GM12878 (cell line): ENCODE results near the gene TMEM272. TPM values are rescaled to one million over a fixed set of nuclear protein-coding genes. Genes with fewer than 3 reads are reported as not detected.

Source experiments
- ATAC-seq: fragments of 200-7000 bp; cut with Tn5 transposase; 3 replicates; pipeline ENCODE4 v1.9.1; 2020; ENCODE audit warnings: mild to moderate bottlenecking, moderate library complexity
- BruUV-seq: library from RNA; stranded (reverse); fragments of 400-500 nt; replicated peaks from 2 replicates; lab custom pipeline; 2021; lab: Mats Ljungman, UMichigan
- CTCF ChIA-PET: fragments of 300-600 bp; sonication (Branson Sonifier 250); formaldehyde crosslinking; extraction: SDS; loops from one replicate; lab custom pipeline; 2021; ENCODE audit warnings: inconsistent platforms; lab: Yijun Ruan, JAX
- POLR2A ChIA-PET: fragments of 350-600 bp; formaldehyde crosslinking; extraction: SDS; loops from one replicate; lab custom pipeline; 2021; ENCODE audit warnings: inconsistent platforms; lab: Charles Lee
- RAD21 ChIA-PET: fragments of 300-600 bp; sonication (Branson Sonifier 250); formaldehyde crosslinking; loops from one replicate; lab custom pipeline; 2023; ENCODE audit warnings: antibody characterized with exemption; ENCODE audit not compliant: unreplicated experiment; lab: Charles Lee
- SMC1A ChIA-PET: fragments of 300-600 bp; sonication (Branson Sonifier 250); formaldehyde crosslinking; loops from one replicate; lab custom pipeline; 2023; ENCODE audit not compliant: unreplicated experiment, uncharacterized antibody; lab: Charles Lee
- DNase-seq: peaks from one replicate; pipeline ENCODE4 v3.0.0-alpha.2; 2011; ENCODE audit warnings: low read depth, low spot score
- FAIRE-seq: peaks from 3 replicates; lab custom pipeline; 2011; peaks lifted over from hg19 to GRCh38; lab: Jason Lieb, UNC
- H2AFZ ChIP-seq: 2 replicates; pipeline ENCODE4 v1.6.0; 2011; ENCODE audit warnings: low read depth, low read length, control low read depth; ENCODE audit not compliant: control insufficient read depth
- H3K27ac ChIP-seq: 2 replicates; pipeline ENCODE4 v1.5.1; 2011; ENCODE audit warnings: control low read depth; ENCODE audit not compliant: control insufficient read depth, insufficient read depth
- H3K27me3 ChIP-seq, 2 experiments: replicated peaks in 1 of 2; 2 replicates each; pipeline versions ENCODE4 v1.6.0 to v1.6.1; 2011; ENCODE audit warnings: low read length in 1 of 2; ENCODE audit not compliant: control insufficient read depth in 2 of 2, insufficient read depth in 2 of 2
- H3K36me3 ChIP-seq, 2 experiments: 2 replicates each; pipeline ENCODE4 v1.5.1; 2011; ENCODE audit warnings: low read length in 1 of 2; ENCODE audit not compliant: control insufficient read depth in 2 of 2, insufficient read depth in 2 of 2
- H3K4me1 ChIP-seq: 2 replicates; pipeline ENCODE4 v1.6.1; 2011; ENCODE audit warnings: mild to moderate bottlenecking, low read length, moderate library complexity, mixed read lengths; ENCODE audit not compliant: control insufficient read depth, insufficient read depth
- H3K4me2 ChIP-seq: 2 replicates; pipeline ENCODE4 v1.6.0; 2011; ENCODE audit warnings: control low read depth; ENCODE audit not compliant: control insufficient read depth, insufficient read depth
- H3K4me3 ChIP-seq: fragments of 200-600 bp; sonication (generic); 2 replicates; pipeline ENCODE4 v1.5.1; 2016
- H3K79me2 ChIP-seq: 2 replicates; pipeline ENCODE4 v1.6.0; 2011; ENCODE audit warnings: low read length; ENCODE audit not compliant: control insufficient read depth, insufficient read depth
- H3K9ac ChIP-seq: 2 replicates; pipeline ENCODE4 v1.8.0; 2011; ENCODE audit warnings: low read length, control low read depth, mixed read lengths; ENCODE audit not compliant: control insufficient read depth, insufficient read depth
- H3K9me3 ChIP-seq: replicated peaks from 3 replicates; pipeline ENCODE4 v1.5.1; 2011; ENCODE audit warnings: mild to moderate bottlenecking, low read length; ENCODE audit not compliant: control insufficient read depth, insufficient read depth
- H4K20me1 ChIP-seq: 2 replicates; pipeline ENCODE4 v1.6.0; 2011; ENCODE audit not compliant: control insufficient read depth, insufficient read depth
- BACH1 ChIP-seq: fragments of 450-650 bp; IDR thresholded peaks from 2 replicates; pipeline ENCODE4 v1.6.1; 2017; ENCODE audit warnings: mild to moderate bottlenecking, borderline replicate concordance
- EGR1 ChIP-seq, 2 experiments: IDR thresholded peaks; 1 replicate in 1 of 2; 2 replicates in 1 of 2; pipeline ENCODE4 v1.6.1; 2011 to 2012; ENCODE audit warnings: low read depth in 2 of 2, low read length in 2 of 2, borderline replicate concordance in 1 of 2, mild to moderate bottlenecking in 1 of 2, moderate library complexity in 1 of 2
- HDAC6 ChIP-seq: fragments of 200-600 bp; sonication (generic); IDR thresholded peaks from one replicate; pipeline ENCODE4 v1.8.0; 2017; ENCODE audit warnings: antibody characterized with exemption; ENCODE audit not compliant: unreplicated experiment
- HDGF ChIP-seq: fragments of 450-650 bp; IDR thresholded peaks from 2 replicates; pipeline ENCODE4 v1.6.1; 2016; ENCODE audit warnings: antibody characterized with exemption
- PAX8 ChIP-seq: fragments of 450-650 bp; IDR thresholded peaks from 2 replicates; pipeline ENCODE4 v1.6.1; 2017; ENCODE audit warnings: mild to moderate bottlenecking, moderate library complexity
- SMAD1 ChIP-seq: fragments of 450-650 bp; IDR thresholded peaks from 2 replicates; pipeline ENCODE4 v1.6.1; 2018; ENCODE audit warnings: mild to moderate bottlenecking, low read depth; ENCODE audit not compliant: partially characterized antibody
- SUZ12 ChIP-seq: fragments of 200-600 bp; sonication (generic); IDR thresholded peaks from one replicate; pipeline ENCODE4 v1.6.1; 2018; ENCODE audit warnings: antibody characterized with exemption, mild to moderate bottlenecking; ENCODE audit not compliant: unreplicated experiment
- TARDBP ChIP-seq: IDR thresholded peaks from 2 replicates; pipeline ENCODE4 v1.6.1; 2016; ENCODE audit warnings: borderline replicate concordance
- ZNF217 ChIP-seq: fragments of 450-650 bp; IDR thresholded peaks from 2 replicates; pipeline ENCODE4 v1.6.1; 2017; ENCODE audit warnings: antibody characterized with exemption, mild to moderate bottlenecking
- ZNF622 ChIP-seq: fragments of 450-650 bp; IDR thresholded peaks from 2 replicates; pipeline ENCODE4 v1.6.1; 2017; ENCODE audit warnings: mild to moderate bottlenecking, inconsistent platforms
- WGBS: methylation state at CpG from one replicate; pipeline ENCODE4 v1.1.6; 2016; ENCODE audit warnings: low lambda C conversion rate; ENCODE audit not compliant: insufficient replicate concordance, insufficient coverage; ENCODE audit errors: missing lambda C conversion rate; 5-methylcytosine and 5-hydroxymethylcytosine counted together
- in situ Hi-C: fragments of 300-500 bp; cut with MboI; formaldehyde crosslinking; loops from 9 replicates; pipeline ENCODE4 v1.14.3; 2018; ENCODE audit warnings: mixed read lengths
- intact Hi-C: fragments of 100-400 bp; cut with micrococcal nuclease; formaldehyde crosslinking; loops from one replicate; pipeline ENCODE4 v1.14.2; 2022; ENCODE audit not compliant: unreplicated experiment
- polyA plus RNA-seq, 11 experiments: library from polyadenylated mRNA; depleted of rRNA in 4 of 11; unstranded in 6 of 11; stranded (reverse) in 5 of 11; fragments of >200 nt; fragmentation: Nextera tagmentation in 4 of 11; fragmentation: Illumina TruSeq in 1 of 11; extraction: Ambion mirVana in 4 of 11; extraction: Trizol in 1 of 11; gene quantifications; 1 replicate in 1 of 11; 2 replicates in 10 of 11; pipeline versions ENCODE4 v1.2.1 to v1.2.3, GENCODE V29; 2011 to 2016; ENCODE audit warnings: inconsistent platforms in 2 of 11, missing spikeins in 2 of 11, low read depth in 1 of 11
- total RNA-seq, 4 experiments: library from RNA; depleted of rRNA in 3 of 4; stranded (reverse); fragments of >200 nt in 3 of 4; fragmentation: Illumina TruSeq in 1 of 4; extraction: Trizol in 1 of 4; gene quantifications; 2 replicates each; pipeline versions ENCODE4 v1.2.1 to v1.2.3, GENCODE V29; 2013 to 2021
- TF ChIP-seq, protein P1 (sequence below): fragments of 450-650 bp; IDR thresholded peaks from 2 replicates; pipeline ENCODE4 v1.6.1; 2018; ENCODE audit warnings: mild to moderate bottlenecking, low read depth, moderate library complexity; ENCODE audit not compliant: partially characterized antibody
- TF ChIP-seq, protein P2 (sequence below): fragments of 450-650 bp; formaldehyde crosslinking; IDR thresholded peaks from 2 replicates; pipeline ENCODE4 v1.4.0; 2022; ENCODE audit warnings: mild to moderate bottlenecking, moderate library complexity

The TMEM272 gene
- total and polyA plus RNA-seq, 10 of the 15 experiments (the other 5 are each of a cell fraction or from before 2014, with no cell fraction given) = 0.01 to 0.04 TPM; not detected in 8

GRCh38 chr13:51883226-51883600 is 38.2 kb upstream of the TMEM272 start:
- FAIRE-seq = no peak
- no TSS peak for BruUV-seq
- RAD21 ChIA-PET = interaction anchor here (0.8 kb wide), 1 partner anchor 13 kb away, joined by 3 read pairs; no protein-coding TSS in a partner anchor

DNA sequence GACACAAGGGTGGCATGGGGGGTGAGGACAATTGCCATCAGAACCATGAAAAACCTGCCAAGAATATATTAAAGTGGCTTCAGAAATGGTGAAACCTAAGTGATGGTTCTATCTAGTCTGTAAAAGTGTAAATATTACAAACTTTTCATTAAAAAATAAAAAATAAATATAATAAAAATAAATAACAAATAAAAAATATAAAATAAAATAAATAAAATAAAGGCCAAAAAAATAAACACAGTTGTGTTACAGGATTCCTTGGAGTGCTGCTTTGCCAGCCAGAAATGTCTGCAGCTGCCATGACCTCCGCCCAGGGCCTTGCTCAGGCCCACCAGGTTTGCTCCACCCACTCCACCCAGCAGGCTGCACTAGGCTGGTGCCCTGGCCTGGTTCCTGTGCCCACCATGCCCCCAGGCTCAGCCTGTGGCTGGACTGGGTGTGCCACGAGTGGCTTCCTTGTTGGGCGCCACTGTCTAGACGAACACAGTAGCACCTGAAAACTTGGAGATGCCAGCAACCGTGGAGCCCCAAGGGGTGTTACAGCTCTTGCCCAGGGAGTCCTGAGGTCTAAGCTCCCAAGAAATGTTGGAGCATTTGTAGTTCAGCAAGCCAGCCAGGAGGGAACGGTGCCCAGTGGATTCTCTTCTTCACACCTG is 37.7 kb upstream of the TMEM272 start:
- POLR2A ChIA-PET = no interaction called here
- no peak overlapping the region for H3K27ac ChIP-seq
- intact Hi-C loops (no loop called here), in situ Hi-C loops (no loop called here)
- whole genome bisulfite sequencing = 38% methylated on average over 6 of the region's 6 CpGs
- H3K27me3 ChIP-seq = 0 out of 4 replicates have a peak, but pooled peaks cover 0 to 3% of the 10 kb centered on the region in 2 experiments
- H3K9me3 ChIP-seq = peaks cover 2% of the 10 kb centered on the region; the same call in 1 of the 3 replicates
- no peaks in the 10 kb centered on the region for H3K4me1 ChIP-seq
- SMC1A ChIA-PET = interaction anchor here (0.8 to 1.2 kb wide), 3 partner anchors 11 to 70 kb away, joined by 3 to 4 read pairs (median 3); no protein-coding TSS in a partner anchor
- H3K9ac ChIP-seq = no peak overlapping the region
- no peaks in the 10 kb centered on the region for H4K20me1 ChIP-seq
- H3K79me2 ChIP-seq = no peaks in the 10 kb centered on the region
- H3K4me3 ChIP-seq = no peak overlapping the region
- no peak overlapping the region for H3K4me2 ChIP-seq
- RAD21 ChIA-PET = interaction anchor here (0.8 kb wide), 1 partner anchor 13 kb away, joined by 3 read pairs; no protein-coding TSS in a partner anchor
- FAIRE-seq (no peak), DNase-seq (no peak), ATAC-seq (no peak)
- H2AFZ ChIP-seq = no peak overlapping the region
- H3K36me3 ChIP-seq = no peaks in the 10 kb centered on the region
- no TSS peak for BruUV-seq
- CTCF ChIA-PET = interaction anchor here (3.3 kb wide), 1 partner anchor 245 kb away, joined by 10 read pairs; no protein-coding TSS in a partner anchor
- TF ChIP-seq, protein P1, sequence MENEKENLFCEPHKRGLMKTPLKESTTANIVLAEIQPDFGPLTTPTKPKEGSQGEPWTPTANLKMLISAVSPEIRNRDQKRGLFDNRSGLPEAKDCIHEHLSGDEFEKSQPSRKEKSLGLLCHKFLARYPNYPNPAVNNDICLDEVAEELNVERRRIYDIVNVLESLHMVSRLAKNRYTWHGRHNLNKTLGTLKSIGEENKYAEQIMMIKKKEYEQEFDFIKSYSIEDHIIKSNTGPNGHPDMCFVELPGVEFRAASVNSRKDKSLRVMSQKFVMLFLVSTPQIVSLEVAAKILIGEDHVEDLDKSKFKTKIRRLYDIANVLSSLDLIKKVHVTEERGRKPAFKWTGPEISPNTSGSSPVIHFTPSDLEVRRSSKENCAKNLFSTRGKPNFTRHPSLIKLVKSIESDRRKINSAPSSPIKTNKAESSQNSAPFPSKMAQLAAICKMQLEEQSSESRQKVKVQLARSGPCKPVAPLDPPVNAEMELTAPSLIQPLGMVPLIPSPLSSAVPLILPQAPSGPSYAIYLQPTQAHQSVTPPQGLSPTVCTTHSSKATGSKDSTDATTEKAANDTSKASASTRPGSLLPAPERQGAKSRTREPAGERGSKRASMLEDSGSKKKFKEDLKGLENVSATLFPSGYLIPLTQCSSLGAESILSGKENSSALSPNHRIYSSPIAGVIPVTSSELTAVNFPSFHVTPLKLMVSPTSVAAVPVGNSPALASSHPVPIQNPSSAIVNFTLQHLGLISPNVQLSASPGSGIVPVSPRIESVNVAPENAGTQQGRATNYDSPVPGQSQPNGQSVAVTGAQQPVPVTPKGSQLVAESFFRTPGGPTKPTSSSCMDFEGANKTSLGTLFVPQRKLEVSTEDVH = no peak
- TF ChIP-seq ZNF622 (no peak), SUZ12 (no peak), SMAD1 (no peak), HDAC6 (no peak), EGR1 (IDR thresholded peaks at IDR 0.05; ENCODE audit: borderline replicate concordance in 1 of 2, low read depth in 2 of 2, low read length in 2 of 2) (no peak)
- TF ChIP-seq, protein P2, sequence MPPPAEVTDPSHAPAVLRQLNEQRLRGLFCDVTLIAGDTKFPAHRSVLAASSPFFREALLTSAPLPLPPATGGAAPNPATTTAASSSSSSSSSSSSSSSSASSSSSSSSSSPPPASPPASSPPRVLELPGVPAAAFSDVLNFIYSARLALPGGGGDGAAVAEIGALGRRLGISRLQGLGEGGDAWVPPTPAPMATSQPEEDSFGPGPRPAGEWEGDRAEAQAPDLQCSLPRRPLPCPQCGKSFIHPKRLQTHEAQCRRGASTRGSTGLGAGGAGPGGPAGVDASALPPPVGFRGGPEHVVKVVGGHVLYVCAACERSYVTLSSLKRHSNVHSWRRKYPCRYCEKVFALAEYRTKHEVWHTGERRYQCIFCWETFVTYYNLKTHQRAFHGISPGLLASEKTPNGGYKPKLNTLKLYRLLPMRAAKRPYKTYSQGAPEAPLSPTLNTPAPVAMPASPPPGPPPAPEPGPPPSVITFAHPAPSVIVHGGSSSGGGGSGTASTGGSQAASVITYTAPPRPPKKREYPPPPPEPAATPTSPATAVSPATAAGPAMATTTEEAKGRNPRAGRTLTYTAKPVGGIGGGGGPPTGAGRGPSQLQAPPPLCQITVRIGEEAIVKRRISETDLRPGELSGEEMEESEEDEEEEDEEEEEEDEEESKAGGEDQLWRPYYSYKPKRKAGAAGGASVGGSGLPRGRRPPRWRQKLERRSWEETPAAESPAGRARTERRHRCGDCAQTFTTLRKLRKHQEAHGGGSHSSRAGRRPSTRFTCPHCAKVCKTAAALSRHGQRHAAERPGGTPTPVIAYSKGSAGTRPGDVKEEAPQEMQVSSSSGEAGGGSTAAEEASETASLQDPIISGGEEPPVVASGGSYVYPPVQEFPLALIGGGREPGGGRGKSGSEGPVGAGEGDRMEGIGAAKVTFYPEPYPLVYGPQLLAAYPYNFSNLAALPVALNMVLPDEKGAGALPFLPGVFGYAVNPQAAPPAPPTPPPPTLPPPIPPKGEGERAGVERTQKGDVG = no peak

More at GRCh38 chr13:51883226-51883600, 38.2 kb upstream of the TMEM272 start:
- Histone ChIP-seq H3K4me3 (no peak overlapping the region), H4K20me1 (no peaks in the 10 kb centered on the region), H3K79me2 (no peaks in the 10 kb centered on the region), H3K9me3 (peaks cover 2% of the 10 kb centered on the region; the same call in 1 of the 3 replicates), H3K9ac (no peak overlapping the region), H2AFZ (no peak overlapping the region), H3K4me2 (no peak overlapping the region), H3K27ac (no peak overlapping the region), H3K4me1 (no peaks in the 10 kb centered on the region), H3K27me3 (0 out of 4 replicates have a peak, but pooled peaks cover 0 to 3% of the 10 kb centered on the region in 2 experiments), H3K36me3 (no peaks in the 10 kb centered on the region)
- 29% methylated on average over 5 of the region's 5 CpGs for WGBS
- ChIA-PET POLR2A (no interaction called here), SMC1A (interaction anchor here (0.8 to 1.2 kb wide), 3 partner anchors 12 to 70 kb away, joined by 3 to 4 read pairs (median 3); no protein-coding TSS in a partner anchor), CTCF (interaction anchor here (3.3 kb wide), 1 partner anchor 244 kb away, joined by 10 read pairs; no protein-coding TSS in a partner anchor)
- DNase-seq = no peak
- TF ChIP-seq ZNF217 (no peak), PAX8 (no peak), BACH1 (no peak), TARDBP (no peak), HDGF (no peak)
- in situ Hi-C loops = no loop called here
- intact Hi-C loops = no loop called here
- ATAC-seq = no peak
